Measurements from ENCODE around the gene GNAL.
"Not testable (repeated sequence)": the region's sequence is repeated elsewhere in the genome, so short reads cannot be mapped to it uniquely, and the experiment has no call there.

The GNAL gene

DNA sequence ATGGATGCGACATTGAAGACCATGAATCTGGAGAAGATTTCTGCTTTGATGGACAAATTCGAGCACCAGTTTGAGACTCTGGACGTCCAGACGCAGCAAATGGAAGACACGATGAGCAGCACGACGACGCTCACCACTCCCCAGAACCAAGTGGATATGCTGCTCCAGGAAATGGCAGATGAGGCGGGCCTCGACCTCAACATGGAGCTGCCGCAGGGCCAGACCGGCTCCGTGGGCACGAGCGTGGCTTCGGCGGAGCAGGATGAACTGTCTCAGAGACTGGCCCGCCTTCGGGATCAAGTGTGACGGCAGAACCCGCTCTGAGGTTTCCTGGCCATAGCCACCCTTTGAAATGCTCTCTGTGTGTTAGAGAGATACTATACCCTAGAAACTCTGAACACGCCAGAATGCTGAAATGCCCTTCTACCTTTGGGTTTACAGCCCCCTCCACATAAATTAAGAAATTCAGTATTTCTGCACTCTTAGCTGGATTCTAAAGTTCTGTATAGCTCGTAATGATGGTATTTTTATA, 162.8 kb downstream of the GNAL start:
- peak; percentile 28 to 32 for ATAC-seq (replicated peaks)
- H3K9me3 Mint-ChIP-seq: no peaks in the 10 kb centered on the region
- DNase-seq: peak; percentile 15
- no peaks in the 10 kb centered on the region for H3K27me3 Mint-ChIP-seq
- H3K27ac Mint-ChIP-seq: peak overlapping the region; percentile 99
- H3K4me3 Mint-ChIP-seq: peak overlapping the region; percentile 96 to 100
- peaks cover 4 to 14% of the 10 kb centered on the region in 2 donors for H3K36me3 Mint-ChIP-seq
- H3K4me1 Mint-ChIP-seq: peaks cover 8 to 17% of the 10 kb centered on the region in 2 donors

DNA sequence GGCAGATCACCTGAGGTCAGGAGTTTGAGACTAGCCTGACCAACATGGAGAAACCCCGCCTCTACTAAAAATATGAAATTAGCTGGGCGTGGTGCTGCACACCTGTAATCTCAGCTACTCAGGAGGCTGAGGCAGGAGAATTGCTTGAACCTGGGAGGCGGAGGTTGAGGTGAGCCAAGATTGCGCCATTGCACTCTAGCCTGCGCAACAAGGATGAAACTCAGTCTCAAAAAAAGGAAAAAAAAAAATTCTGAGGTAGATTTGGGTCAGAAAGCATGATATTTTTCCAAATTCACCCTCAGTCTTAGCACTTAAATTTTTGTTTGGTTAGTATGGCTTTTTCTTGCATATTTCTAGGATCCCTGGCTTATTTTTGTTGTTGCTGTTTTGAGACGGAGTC, 165.5 kb downstream of the GNAL start:
- not testable (repeated sequence) for ATAC-seq (replicated peaks); H3K27ac Mint-ChIP-seq; H3K27me3 Mint-ChIP-seq; DNase-seq; H3K4me3 Mint-ChIP-seq; H3K9me3 Mint-ChIP-seq
- Mint-ChIP-seq H3K4me1 (peaks cover 11 to 16% of the 10 kb centered on the region in 2 donors), H3K36me3 (peaks cover 5 to 14% of the 10 kb centered on the region in 2 donors)

DNA sequence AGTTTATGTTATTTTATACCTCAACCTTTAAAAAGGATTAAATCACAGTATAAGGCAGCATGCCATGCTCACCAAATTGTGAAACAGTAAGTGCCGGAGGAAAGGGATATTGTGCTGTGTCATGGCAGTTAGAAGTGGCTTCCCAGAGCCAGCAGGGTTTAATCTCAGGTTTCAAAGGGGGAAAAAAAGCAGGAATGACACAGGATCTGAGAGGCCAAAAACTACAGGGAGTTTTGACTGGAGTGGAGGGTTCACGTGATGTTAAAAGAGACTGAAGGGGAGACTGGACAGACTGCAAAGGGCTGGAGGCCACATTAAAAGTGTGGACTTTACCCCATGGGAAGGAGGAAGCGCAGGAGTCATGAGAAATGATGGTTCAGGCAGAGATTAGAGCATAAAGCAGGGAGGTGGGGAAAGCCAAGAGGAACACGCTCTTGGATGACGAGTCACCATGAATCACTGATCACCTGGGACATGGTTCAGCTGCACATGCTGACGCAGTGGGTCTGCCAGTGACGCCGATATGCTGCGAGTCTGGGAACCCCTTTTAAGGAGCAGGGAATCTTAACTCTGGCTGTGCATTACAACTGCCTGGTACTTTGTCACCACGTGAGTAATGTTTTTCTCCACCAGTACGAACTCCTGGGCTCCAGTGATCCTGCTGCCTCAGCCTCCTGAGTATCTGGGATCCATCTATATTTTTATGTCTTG, 168.3 kb downstream of the GNAL start:
- Mint-ChIP-seq H3K4me3 (no peak overlapping the region), H3K27ac (no peak overlapping the region), H3K4me1 (peaks cover 7 to 8% of the 10 kb centered on the region in 2 donors), H3K27me3 (no peaks in the 10 kb centered on the region), H3K9me3 (no peaks in the 10 kb centered on the region), H3K36me3 (peaks cover 1 to 9% of the 10 kb centered on the region in 2 donors)
- ATAC-seq (replicated peaks) (no peak), DNase-seq (no peak)

DNA sequence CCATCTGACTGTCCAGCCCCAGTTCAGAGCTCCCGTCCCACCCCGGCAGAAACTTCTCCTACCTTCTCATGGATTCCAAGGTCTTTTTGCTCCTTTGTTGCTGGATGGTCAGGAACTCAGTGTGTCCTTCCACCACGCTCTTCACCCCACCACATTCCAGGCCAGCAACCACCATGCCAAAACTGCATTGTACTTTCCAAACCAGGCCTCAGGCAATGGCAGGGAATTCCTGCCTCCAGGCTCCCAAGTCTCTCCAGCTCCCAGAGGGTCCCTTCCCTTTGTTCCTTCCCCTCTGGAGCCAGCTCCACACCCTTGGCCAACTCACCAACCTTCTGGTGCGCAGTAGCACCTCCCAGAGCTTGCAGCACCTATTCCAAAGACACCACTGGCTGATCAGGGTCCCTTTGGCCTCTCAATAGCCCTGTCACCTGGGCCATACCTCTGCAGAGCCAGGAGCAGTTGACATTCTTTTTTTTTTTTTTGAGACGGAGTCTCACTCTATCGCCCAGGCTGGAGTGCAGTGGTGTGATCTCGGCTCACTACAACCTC, 170.3 kb downstream of the GNAL start:
- no peak overlapping the region for H3K4me3 Mint-ChIP-seq
- no peaks in the 10 kb centered on the region for H3K27me3 Mint-ChIP-seq
- H3K36me3 Mint-ChIP-seq: peaks cover 1 to 9% of the 10 kb centered on the region in 2 donors
- no peaks in the 10 kb centered on the region for H3K9me3 Mint-ChIP-seq
- H3K4me1 Mint-ChIP-seq: peaks cover 5 to 6% of the 10 kb centered on the region in 2 donors
- ATAC-seq (replicated peaks) (no peak), DNase-seq (no peak)
- H3K27ac Mint-ChIP-seq: peak overlapping the region; percentile 57

DNA sequence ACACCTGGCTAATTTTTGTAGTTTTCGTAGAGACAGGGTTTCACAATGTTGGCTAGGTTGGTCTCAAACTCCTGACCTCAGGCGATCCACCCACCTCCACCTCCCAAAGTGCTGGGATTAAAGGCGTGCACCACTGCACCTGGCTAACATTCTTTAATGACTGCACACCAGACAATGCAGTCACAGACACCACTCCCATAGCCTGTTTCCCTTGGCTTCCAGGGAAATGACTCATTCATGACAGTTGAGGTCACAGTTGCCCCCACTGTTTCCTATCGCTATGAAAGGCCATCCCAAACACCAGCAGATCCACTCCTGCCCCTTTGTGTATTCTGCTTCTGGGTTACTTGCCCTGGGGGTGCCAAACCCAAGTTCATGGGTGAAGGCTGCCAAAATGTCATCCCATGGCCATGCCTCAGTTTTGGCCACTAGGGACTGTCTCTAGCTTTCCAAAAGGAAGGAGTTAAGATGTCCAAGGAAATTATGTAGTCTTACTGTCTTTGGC, 170.9 kb downstream of the GNAL start:
- peak; percentile 62 to 63 for ATAC-seq (replicated peaks)
- Mint-ChIP-seq H3K4me3 (no peak overlapping the region), H3K27me3 (peaks cover 0 to 4% of the 10 kb centered on the region in 2 donors), H3K27ac (no peak overlapping the region), H3K4me1 (peaks cover 5 to 6% of the 10 kb centered on the region in 2 donors), H3K9me3 (no peaks in the 10 kb centered on the region), H3K36me3 (peaks cover 1 to 5% of the 10 kb centered on the region in 2 donors)
- DNase-seq: no peak

DNA sequence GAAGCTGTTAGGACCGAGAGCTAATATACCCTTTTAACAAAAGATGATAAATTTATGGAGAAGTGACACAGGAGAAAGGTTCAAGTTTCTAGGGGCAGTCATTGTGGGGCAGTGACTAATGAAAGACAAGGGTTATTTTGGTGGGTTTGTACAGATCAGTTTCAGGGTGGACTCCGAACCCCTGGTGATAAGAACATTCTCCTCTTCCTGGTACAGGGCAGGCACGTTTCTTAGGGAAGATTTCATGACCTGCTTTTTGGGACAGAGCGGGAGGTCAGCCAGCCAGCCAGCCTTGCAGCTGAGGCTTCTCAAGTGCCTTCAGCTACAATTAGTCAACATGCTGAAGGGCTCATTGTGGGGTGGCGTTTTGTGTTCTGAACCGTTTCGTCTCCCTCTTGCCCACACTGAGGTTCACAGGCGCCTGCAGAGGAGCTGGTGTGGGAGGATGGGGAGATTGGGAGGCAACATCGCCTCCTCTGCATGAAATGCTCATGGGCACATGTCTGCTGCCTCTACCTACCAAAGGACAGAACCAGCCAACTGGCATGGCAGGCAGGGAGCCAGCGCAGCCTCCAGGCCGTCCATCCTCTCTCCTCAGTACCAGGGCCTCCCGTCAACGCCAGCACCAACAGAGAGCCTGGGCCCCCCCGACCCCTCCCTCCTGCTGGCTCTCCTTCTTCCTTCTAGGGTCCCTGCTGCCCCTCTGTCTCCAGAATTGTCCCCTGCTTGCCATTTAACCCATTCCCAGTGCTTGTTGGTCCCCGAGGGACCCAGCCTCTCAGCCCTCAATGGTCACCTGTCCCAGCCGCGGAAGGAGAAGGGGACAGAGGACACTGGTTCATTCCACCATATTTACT, 171.8 kb downstream of the GNAL start:
- Mint-ChIP-seq H3K36me3 (peaks cover 0 to 1% of the 10 kb centered on the region in 2 donors), H3K4me3 (no peak overlapping the region), H3K27ac (no peak overlapping the region), H3K27me3 (peaks cover 0 to 10% of the 10 kb centered on the region in 2 donors), H3K9me3 (no peaks in the 10 kb centered on the region), H3K4me1 (peaks cover 5 to 6% of the 10 kb centered on the region in 2 donors)
- DNase-seq (no peak), ATAC-seq (replicated peaks) (no peak)

DNA sequence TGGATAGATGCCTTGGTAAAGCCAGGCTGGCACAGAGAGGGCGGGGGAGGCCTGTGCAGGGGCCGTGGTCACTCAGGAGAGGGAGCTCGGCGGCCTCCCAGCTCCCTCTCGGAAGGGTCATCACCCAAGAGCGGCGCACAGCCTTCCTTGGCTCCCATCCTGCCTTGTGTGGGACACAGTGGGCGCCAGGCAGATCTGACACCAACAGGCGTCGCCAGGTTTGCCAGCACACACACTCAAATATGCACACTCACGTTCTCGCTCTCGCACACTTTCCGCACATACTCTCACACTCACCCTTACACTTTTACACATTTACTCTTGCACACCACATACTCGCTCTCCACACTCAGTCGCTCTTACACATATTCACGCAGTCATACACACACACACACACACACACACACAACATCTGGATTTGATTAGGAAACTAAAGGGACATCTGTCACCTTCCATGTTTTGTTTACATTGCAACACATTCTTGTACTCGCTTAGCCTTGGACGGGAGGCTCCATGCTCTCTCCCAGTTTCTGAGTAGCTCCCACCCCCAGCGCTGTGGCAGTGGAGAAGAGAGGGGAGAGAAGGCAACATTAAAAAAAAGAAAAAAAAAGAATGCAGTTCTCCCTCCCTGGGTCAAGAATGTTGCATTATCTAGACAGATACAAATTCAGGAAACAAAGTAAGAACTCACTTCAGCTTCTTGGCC, 172.7 kb downstream of the GNAL start:
- H3K4me3 Mint-ChIP-seq: no peak overlapping the region
- no peak overlapping the region for H3K27ac Mint-ChIP-seq
- ATAC-seq (replicated peaks) (no peak), DNase-seq (no peak)
- H3K36me3 Mint-ChIP-seq: peaks cover 0 to 1% of the 10 kb centered on the region in 2 donors
- H3K4me1 Mint-ChIP-seq: peaks cover 5 to 6% of the 10 kb centered on the region in 2 donors
- H3K27me3 Mint-ChIP-seq: peaks cover 0 to 10% of the 10 kb centered on the region in 2 donors
- no peaks in the 10 kb centered on the region for H3K9me3 Mint-ChIP-seq

DNA sequence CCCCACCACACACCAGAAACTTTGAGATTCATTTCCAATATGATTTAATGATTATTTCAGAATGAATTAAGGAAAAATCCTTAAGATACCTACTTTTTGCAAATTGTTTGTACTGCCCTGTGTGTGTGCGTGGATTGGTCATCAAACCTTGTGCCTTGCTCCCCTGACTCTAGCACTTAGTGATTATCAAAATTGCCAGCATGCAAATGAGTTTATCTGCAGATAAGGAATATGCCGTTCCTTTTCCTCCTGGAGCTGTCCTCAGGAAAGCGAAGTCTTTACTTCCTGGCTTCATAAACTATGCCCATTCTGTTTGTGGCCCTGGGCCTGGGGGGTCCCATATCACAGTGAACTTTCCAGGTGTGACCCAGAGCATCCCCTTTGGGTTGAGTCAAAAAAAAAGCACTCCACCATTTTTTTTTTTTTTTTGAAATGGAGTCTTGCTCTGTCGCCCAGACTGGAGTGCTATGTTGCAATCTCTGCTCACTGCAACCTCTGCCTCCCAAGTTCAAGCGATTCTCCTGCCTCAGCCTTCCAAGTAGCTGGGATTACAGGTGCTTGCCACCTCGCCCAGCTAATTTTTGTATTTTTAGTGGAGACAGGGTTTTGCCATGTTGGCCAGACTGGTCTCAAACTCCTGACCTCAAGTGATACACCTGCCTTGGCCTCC, 173.5 kb downstream of the GNAL start:
- Mint-ChIP-seq H3K9me3 (no peaks in the 10 kb centered on the region), H3K4me3 (no peak overlapping the region), H3K36me3 (peaks cover 0 to 1% of the 10 kb centered on the region in 2 donors), H3K27me3 (peaks cover 0 to 10% of the 10 kb centered on the region in 2 donors), H3K4me1 (peaks cover 5% of the 10 kb centered on the region in 2 donors), H3K27ac (no peak overlapping the region)
- DNase-seq: no peak
- ATAC-seq (replicated peaks): no peak

DNA sequence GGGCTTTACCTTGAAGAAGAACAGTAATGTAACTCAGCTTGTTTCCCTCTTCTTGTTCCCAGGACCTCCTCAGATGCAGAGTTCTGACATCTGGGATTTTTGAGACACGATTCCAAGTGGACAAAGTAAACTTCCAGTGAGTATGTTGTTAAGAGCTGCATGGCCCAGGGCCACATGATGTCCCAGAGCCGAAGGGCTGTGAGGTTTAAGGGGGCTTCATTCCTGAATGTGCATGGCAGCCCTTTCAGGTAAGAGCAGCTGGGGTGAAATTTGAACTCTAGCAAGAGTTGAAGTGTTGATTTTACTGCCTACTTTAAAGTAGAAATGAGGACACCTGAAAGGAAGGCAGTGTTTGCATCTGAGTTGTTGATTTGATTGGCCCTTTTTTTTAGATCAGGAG, 175.4 kb downstream of the GNAL start:
- peaks cover 5 to 15% of the 10 kb centered on the region in 2 donors for H3K4me1 Mint-ChIP-seq
- peaks cover 0 to under 1% of the 10 kb centered on the region in 2 donors for H3K36me3 Mint-ChIP-seq
- no peak overlapping the region for H3K4me3 Mint-ChIP-seq
- no peaks in the 10 kb centered on the region for H3K9me3 Mint-ChIP-seq
- ATAC-seq (replicated peaks): no peak
- no peak overlapping the region for H3K27ac Mint-ChIP-seq
- H3K27me3 Mint-ChIP-seq: peaks cover 0 to 10% of the 10 kb centered on the region in 2 donors
- DNase-seq: no peak

DNA sequence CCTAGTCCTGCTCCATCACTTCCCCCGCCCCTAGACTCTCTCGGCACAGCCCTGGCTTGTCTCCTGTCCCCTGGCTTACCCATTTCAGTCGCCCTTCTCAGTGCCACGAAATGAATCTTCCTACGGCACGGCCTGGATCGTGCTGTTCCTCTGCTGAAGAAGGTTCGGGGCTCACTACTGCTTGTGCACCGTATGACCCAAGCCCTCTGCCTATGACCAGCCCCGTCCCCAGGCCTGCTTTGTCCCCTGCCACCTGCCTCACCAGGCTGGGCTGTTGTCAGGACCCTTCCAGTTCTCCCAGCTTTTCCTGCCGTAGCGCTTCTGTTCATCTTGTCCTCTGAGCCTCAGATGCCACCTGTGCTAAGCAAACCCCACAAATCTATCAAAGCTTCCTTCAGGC, 176.0 kb downstream of the GNAL start:
- H3K27ac Mint-ChIP-seq: no peak overlapping the region
- H3K27me3 Mint-ChIP-seq: peaks cover 0 to 10% of the 10 kb centered on the region in 2 donors
- ATAC-seq (replicated peaks) (no peak), DNase-seq (no peak)
- no peaks in the 10 kb centered on the region for H3K36me3 Mint-ChIP-seq
- H3K4me1 Mint-ChIP-seq: peaks cover 4 to 12% of the 10 kb centered on the region in 2 donors
- no peaks in the 10 kb centered on the region for H3K9me3 Mint-ChIP-seq
- no peak overlapping the region for H3K4me3 Mint-ChIP-seq

DNA sequence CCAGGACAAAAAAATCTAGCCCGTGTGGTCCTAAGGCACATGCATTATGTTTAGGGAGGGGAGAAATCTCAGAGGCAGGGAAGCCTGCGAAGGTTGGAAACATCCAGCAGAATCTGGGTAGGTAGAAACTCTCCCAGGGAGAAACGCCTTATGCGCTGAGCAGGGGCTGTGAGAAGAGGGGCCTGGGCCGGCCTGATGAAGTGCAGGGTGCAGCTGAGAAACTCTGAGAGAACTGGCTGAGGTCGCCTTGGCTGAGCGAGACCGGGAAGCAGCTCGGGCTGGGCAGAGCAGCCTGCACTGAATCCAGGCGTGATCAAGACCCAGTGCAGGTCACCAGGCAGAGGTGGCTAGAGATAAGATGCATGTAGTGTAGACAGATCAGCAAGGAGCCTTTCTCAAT, 177.3 kb downstream of the GNAL start:
- H3K4me3 Mint-ChIP-seq: no peak overlapping the region
- H3K9me3 Mint-ChIP-seq: no peaks in the 10 kb centered on the region
- no peaks in the 10 kb centered on the region for H3K36me3 Mint-ChIP-seq
- no peak for DNase-seq
- peaks cover 2 to 12% of the 10 kb centered on the region in 2 donors for H3K27me3 Mint-ChIP-seq
- peaks cover 3 to 9% of the 10 kb centered on the region in 2 donors for H3K4me1 Mint-ChIP-seq
- ATAC-seq (replicated peaks): no peak
- H3K27ac Mint-ChIP-seq: peak overlapping the region; percentile 37

DNA sequence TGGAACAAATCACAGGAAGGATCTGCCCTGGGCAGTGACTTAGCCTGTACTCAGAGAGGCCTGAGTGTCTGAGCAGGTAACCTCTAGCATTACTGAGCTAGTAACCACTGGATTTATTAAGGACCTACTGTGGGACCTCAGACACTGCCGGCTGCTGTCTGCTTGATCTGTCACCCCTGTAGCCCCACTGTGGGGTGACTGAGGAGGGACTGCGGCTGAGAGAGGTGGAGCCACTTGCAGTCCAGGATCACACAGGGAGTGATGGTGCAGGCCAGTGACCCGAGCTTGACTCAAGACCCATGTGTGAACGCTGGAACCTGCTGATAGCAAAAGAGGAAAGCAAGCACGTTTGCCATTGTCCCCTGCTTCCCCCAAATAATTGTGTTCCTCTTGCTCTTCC, 177.7 kb downstream of the GNAL start:
- H3K4me1 Mint-ChIP-seq: peaks cover 4 to 9% of the 10 kb centered on the region in 2 donors
- H3K27ac Mint-ChIP-seq: peak overlapping the region; percentile 37
- DNase-seq (no peak), ATAC-seq (replicated peaks) (no peak)
- no peaks in the 10 kb centered on the region for H3K9me3 Mint-ChIP-seq
- no peak overlapping the region for H3K4me3 Mint-ChIP-seq
- H3K27me3 Mint-ChIP-seq: peaks cover 3 to 15% of the 10 kb centered on the region in 2 donors
- no peaks in the 10 kb centered on the region for H3K36me3 Mint-ChIP-seq

DNA sequence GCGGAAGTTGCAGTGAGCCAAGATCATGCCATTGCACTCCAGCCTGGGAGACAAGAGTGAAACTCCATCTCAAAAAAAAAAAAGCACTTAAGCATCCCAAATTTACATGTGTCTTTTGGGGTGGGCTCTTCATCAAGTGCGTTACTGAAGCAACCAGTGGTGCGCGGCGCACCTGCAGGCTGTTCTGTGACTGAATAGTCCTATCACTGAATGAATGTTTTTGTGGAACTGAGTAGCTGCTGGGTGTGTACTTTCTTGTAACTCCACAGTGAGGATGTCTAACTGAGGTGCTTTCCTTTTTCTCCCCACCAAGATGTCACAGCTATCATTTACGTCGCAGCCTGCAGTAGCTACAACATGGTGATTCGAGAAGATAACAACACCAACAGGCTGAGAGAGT, 179.2 kb downstream of the GNAL start:
- H3K4me3 Mint-ChIP-seq: no peak overlapping the region
- peak; percentile 69 to 86 for ATAC-seq (replicated peaks)
- peaks cover 3 to 15% of the 10 kb centered on the region in 2 donors for H3K27me3 Mint-ChIP-seq
- DNase-seq: no peak
- H3K4me1 Mint-ChIP-seq: peaks cover 4 to 9% of the 10 kb centered on the region in 2 donors
- H3K9me3 Mint-ChIP-seq: no peaks in the 10 kb centered on the region
- no peak overlapping the region for H3K27ac Mint-ChIP-seq
- no peaks in the 10 kb centered on the region for H3K36me3 Mint-ChIP-seq

Measured in stimulated activated naive B cell treated with anti-CD40 and anti-IgM and Interleukin-4, amounts not matched to agents 10 μg/mL and 1 μg/mL and 100 μg/mL, for 72 hours (primary cell).